ENCODE data around the gene ISM1. TPM values are rescaled to one million over a fixed set of nuclear protein-coding genes. Genes with fewer than 3 reads are reported as not detected.

The ISM1 gene
- total and polyA plus RNA-seq, 2 of the 13 experiments (the other 11 are each of a cell fraction or from before 2014, with no cell fraction given): 0.40 to 1.4 TPM

DNA sequence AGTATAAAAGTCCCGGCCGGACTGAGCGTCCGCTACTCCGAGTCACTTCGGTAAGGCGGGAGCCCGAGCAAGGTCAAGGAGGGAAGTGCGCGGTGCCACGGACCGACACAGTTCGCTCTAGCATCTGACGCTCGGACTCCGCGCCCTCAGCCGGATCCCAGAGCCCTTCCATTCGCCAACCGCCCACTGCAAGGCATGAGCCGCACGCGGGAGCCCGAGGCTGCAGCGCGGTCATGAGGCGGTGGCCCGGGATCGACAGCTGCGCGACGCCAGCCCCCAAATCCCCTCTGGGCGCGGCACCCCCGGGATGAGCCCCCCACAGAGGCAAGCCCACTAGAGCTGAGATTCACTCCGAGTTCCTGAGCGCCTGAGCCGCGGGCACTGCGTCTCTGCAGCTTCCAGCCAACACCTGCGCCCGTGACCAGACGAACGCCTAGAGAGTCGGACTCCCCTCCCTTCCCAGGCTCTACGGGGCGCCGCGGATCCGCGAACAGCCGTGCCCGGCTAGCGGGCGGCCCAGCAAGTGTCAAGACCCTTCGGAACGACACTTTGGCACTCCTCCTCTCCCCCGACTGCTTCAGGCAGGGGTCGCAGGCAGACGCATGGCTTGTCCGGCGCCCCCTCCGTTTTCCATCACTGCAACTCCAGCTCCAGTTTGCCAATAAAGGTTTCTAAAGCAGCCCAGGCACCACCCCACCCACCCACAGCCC, 725 bp upstream of the ISM1 start (continued):
- TF ChIP-seq REST (IDR thresholded peaks at IDR 0.05; ENCODE audit: borderline replicate concordance in 1 of 2, low read depth in 1 of 2, low read length in 2 of 2): no peak
- TF ChIP-seq, protein P1, sequence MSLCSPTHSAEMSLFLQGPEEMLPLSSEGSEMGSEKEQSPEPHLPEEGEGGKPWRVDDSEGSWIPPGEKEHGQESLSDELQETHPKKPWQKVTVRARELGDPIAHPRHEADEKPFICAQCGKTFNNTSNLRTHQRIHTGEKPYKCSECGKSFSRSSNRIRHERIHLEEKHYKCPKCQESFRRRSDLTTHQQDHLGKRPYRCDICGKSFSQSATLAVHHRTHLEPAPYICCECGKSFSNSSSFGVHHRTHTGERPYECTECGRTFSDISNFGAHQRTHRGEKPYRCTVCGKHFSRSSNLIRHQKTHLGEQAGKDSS (CRISPR knock-in tag; IDR thresholded peaks at IDR 0.05; ENCODE audit: borderline replicate concordance, low read depth): peak; percentile 64; the same call in 1 of the 2 replicates
- TF ChIP-seq ZNF441 (CRISPR knock-in tag; IDR thresholded peaks at IDR 0.05; ENCODE audit: borderline replicate concordance): peak; percentile 83
- peak; percentile 35; the same call in 1 of the 2 replicates for TF ChIP-seq ZNF329 (CRISPR knock-in tag; IDR thresholded peaks at IDR 0.05; ENCODE audit: low read depth)
- TF ChIP-seq GLI4 (CRISPR knock-in tag; IDR thresholded peaks at IDR 0.05; ENCODE audit: borderline replicate concordance): peak; percentile 39; the same call in 1 of the 2 replicates
- peak; percentile 35 for TF ChIP-seq EEA1 (CRISPR knock-in tag; IDR thresholded peaks at IDR 0.05; ENCODE audit: borderline replicate concordance)
- TF ChIP-seq, protein P2, sequence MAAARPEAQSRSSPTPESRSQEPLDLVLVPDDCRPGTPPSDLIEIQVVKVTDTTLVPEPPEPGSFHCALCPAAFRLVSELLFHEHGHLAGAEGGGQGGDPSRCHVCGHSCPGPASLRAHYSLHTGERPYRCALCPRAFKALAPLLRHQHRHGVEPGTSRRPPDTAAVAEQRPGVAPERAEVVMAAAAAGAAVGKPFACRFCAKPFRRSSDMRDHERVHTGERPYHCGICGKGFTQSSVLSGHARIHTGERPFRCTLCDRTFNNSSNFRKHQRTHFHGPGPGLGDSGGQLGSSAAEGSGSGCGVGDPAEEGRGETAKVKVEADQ (CRISPR knock-in tag; IDR thresholded peaks at IDR 0.05; ENCODE audit: borderline replicate concordance): peak; percentile 50; the same call in 1 of the 2 replicates
- 0 out of 2 replicates have a peak, but pooled peaks have one; percentile 79 for TF ChIP-seq PAWR (CRISPR knock-in tag; IDR thresholded peaks at IDR 0.05; ENCODE audit: borderline replicate concordance)
- no peak for TF ChIP-seq NFIC (IDR thresholded peaks at IDR 0.05; ENCODE audit: low read length)
- TF ChIP-seq ZNF775 (CRISPR knock-in tag; IDR thresholded peaks at IDR 0.05; ENCODE audit: borderline replicate concordance): no peak
- TF ChIP-seq, protein P3, sequence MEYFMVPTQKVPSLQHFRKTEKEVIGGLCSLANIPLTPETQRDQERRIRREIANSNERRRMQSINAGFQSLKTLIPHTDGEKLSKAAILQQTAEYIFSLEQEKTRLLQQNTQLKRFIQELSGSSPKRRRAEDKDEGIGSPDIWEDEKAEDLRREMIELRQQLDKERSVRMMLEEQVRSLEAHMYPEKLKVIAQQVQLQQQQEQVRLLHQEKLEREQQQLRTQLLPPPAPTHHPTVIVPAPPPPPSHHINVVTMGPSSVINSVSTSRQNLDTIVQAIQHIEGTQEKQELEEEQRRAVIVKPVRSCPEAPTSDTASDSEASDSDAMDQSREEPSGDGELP (IDR thresholded peaks at IDR 0.05; ENCODE audit: borderline replicate concordance, low read depth): no peak
- no peak for TF ChIP-seq PHF20 (CRISPR knock-in tag; IDR thresholded peaks at IDR 0.05)
- TF ChIP-seq ZNF709 (CRISPR knock-in tag; IDR thresholded peaks at IDR 0.05): 0 out of 2 replicates have a peak, but pooled peaks have one; percentile 73
- TF ChIP-seq KLF6 (CRISPR knock-in tag; IDR thresholded peaks at IDR 0.05): no peak
- TF ChIP-seq ZFX (CRISPR knock-in tag; IDR thresholded peaks at IDR 0.05; ENCODE audit: low read depth): peak; percentile 29; the same call in 1 of the 2 replicates
- TF ChIP-seq ZNF530 (CRISPR knock-in tag; IDR thresholded peaks at IDR 0.05; ENCODE audit: low read depth): 0 out of 2 replicates have a peak, but pooled peaks have one; percentile 66
- TF ChIP-seq NR2F6 (IDR thresholded peaks at IDR 0.05): no peak
- TF ChIP-seq NR2F6 (CRISPR knock-in tag; IDR thresholded peaks at IDR 0.05): 0 out of 2 replicates have a peak, but pooled peaks have one; percentile 18
- TF ChIP-seq ATF1 (CRISPR knock-in tag; IDR thresholded peaks at IDR 0.05): no peak
- peak; percentile 98 for TF ChIP-seq ZNF777 (CRISPR knock-in tag; IDR thresholded peaks at IDR 0.05)
- no peak for TF ChIP-seq ZNF660 (CRISPR knock-in tag; IDR thresholded peaks at IDR 0.05; ENCODE audit: borderline replicate concordance, low read depth)
- TF ChIP-seq EHMT2 (IDR thresholded peaks at IDR 0.05; ENCODE audit: borderline replicate concordance, low read depth, low read length): no peak

Data from HepG2 (cell line).